IMR-90 (cell line): Measurements from ENCODE around the gene CHRNB1. TPM values are rescaled to one million over a fixed set of nuclear protein-coding genes. Genes with fewer than 3 reads are reported as not detected.

Experiments
- ATAC-seq: fragments of 200-7000 bp; cut with Tn5 transposase; 2 replicates; pipeline ENCODE4 v1.9.1; 2020; ENCODE audit warnings: low read depth, mild to moderate bottlenecking, moderate library complexity
- BruUV-seq: library from RNA; stranded (reverse); fragments of 400-500 nt; replicated peaks from 2 replicates; lab custom pipeline; 2021; lab: Mats Ljungman, UMichigan
- CTCF ChIA-PET: fragments of 300-600 bp; formaldehyde crosslinking; extraction: SDS; loops from one replicate; lab custom pipeline; 2021; ENCODE audit warnings: antibody characterized with exemption; lab: Yijun Ruan, JAX
- POLR2A ChIA-PET: fragments of 300-600 bp; sonication (Branson Sonifier 250); formaldehyde crosslinking; loops from one replicate; lab custom pipeline; 2022; ENCODE audit warnings: antibody characterized with exemption; ENCODE audit not compliant: unreplicated experiment; lab: Charles Lee
- DNase-seq: peaks from one replicate; pipeline ENCODE4 v3.0.0; 2013
- H2AFZ ChIP-seq: replicated peaks from 2 replicates; pipeline ENCODE3; 2013; ENCODE audit warnings: low read length, mild to moderate bottlenecking; ENCODE audit not compliant: poor library complexity
- H2AK5ac ChIP-seq: 2 replicates; pipeline ENCODE4 v1.6.1; 2013; ENCODE audit warnings: low read depth, low read length, inconsistent platforms
- H2AK9ac ChIP-seq: replicated peaks from 2 replicates; pipeline ENCODE3; 2013; ENCODE audit warnings: mild to moderate bottlenecking, low read depth, low read length, moderate library complexity; ENCODE audit not compliant: poor library complexity
- H2BK120ac ChIP-seq: 2 replicates; pipeline ENCODE4 v1.6.1; 2013; ENCODE audit warnings: low read depth, low read length, inconsistent platforms
- H2BK15ac ChIP-seq: 3 replicates; pipeline ENCODE4 v1.6.1; 2013; ENCODE audit warnings: low read depth, low read length, inconsistent platforms
- H2BK20ac ChIP-seq: 2 replicates; pipeline ENCODE4 v1.6.1; 2013; ENCODE audit warnings: low read depth, mild to moderate bottlenecking, inconsistent platforms, low read length, moderate library complexity
- H2BK5ac ChIP-seq: 2 replicates; pipeline ENCODE4 v1.6.1; 2013; ENCODE audit warnings: mild to moderate bottlenecking, low read depth, low read length, inconsistent platforms; ENCODE audit not compliant: poor library complexity, severe bottlenecking
- H3K14ac ChIP-seq: replicated peaks from 2 replicates; pipeline ENCODE4 v1.6.1; 2013; ENCODE audit warnings: low read depth, low read length, inconsistent platforms
- H3K18ac ChIP-seq: 2 replicates; pipeline ENCODE4 v1.6.1; 2013; ENCODE audit warnings: low read depth, low read length, control low read depth
- H3K23ac ChIP-seq: 2 replicates; pipeline ENCODE4 v1.6.1; 2013; ENCODE audit warnings: low read depth, low read length, inconsistent platforms
- H3K27ac ChIP-seq: 2 replicates; pipeline ENCODE4 v1.5.1; 2013; ENCODE audit warnings: mild to moderate bottlenecking, control low read depth, low read length; ENCODE audit not compliant: insufficient read depth
- H3K27me3 ChIP-seq: 2 replicates; pipeline ENCODE4 v1.6.1; 2013; ENCODE audit warnings: low read length; ENCODE audit not compliant: control insufficient read depth, insufficient read depth
- H3K36me3 ChIP-seq: 2 replicates; pipeline ENCODE4 v1.6.1; 2013; ENCODE audit warnings: low read length, mixed read lengths; ENCODE audit not compliant: control insufficient read depth, insufficient read depth
- H3K4ac ChIP-seq: 2 replicates; pipeline ENCODE4 v1.6.1; 2013; ENCODE audit warnings: low read depth, low read length, inconsistent platforms
- H3K4me1 ChIP-seq: 2 replicates; pipeline ENCODE4 v1.6.1; 2013; ENCODE audit warnings: low read length, mixed read lengths; ENCODE audit not compliant: control insufficient read depth, insufficient read depth
- H3K4me2 ChIP-seq: 2 replicates; pipeline ENCODE4 v1.6.1; 2013; ENCODE audit warnings: low read depth, mild to moderate bottlenecking, control low read depth, low read length, moderate library complexity
- H3K4me3 ChIP-seq: 2 replicates; pipeline ENCODE4 v1.5.1; 2013; ENCODE audit warnings: low read depth, mild to moderate bottlenecking, control low read depth, low read length, moderate library complexity; ENCODE audit not compliant: insufficient read depth
- H3K56ac ChIP-seq: 2 replicates; pipeline ENCODE4 v1.6.1; 2013; ENCODE audit warnings: low read length, inconsistent platforms; ENCODE audit not compliant: insufficient read depth; ENCODE audit errors: extremely low read depth
- H3K79me1 ChIP-seq, 2 experiments: 2 replicates each; pipeline ENCODE4 v1.6.1; 2013; ENCODE audit warnings: low read length in 2 of 2, inconsistent platforms in 1 of 2, low read depth in 1 of 2
- H3K9ac ChIP-seq: 2 replicates; pipeline ENCODE4 v1.6.1; 2013; ENCODE audit warnings: low read depth, low read length, control low read depth
- H3K9me1 ChIP-seq: 2 replicates; pipeline ENCODE4 v1.6.1; 2013; ENCODE audit warnings: low read length, inconsistent platforms; ENCODE audit not compliant: insufficient read depth
- H3K9me3 ChIP-seq: 2 replicates; pipeline ENCODE4 v1.6.1; 2013; ENCODE audit warnings: low read length; ENCODE audit not compliant: control insufficient read depth, insufficient read depth
- H4K20me1 ChIP-seq: 2 replicates; pipeline ENCODE4 v1.6.1; 2013; ENCODE audit warnings: low read length, inconsistent platforms; ENCODE audit not compliant: insufficient read depth
- H4K5ac ChIP-seq: 2 replicates; pipeline ENCODE4 v1.6.1; 2013; ENCODE audit warnings: mild to moderate bottlenecking, low read depth, low read length, control low read depth
- H4K8ac ChIP-seq, 2 experiments: 2 replicates each; pipeline ENCODE4 v1.6.1; 2013; ENCODE audit warnings: low read depth in 2 of 2, low read length in 2 of 2, control low read depth in 1 of 2, inconsistent platforms in 1 of 2
- H4K91ac ChIP-seq: 2 replicates; pipeline ENCODE4 v1.6.1; 2013; ENCODE audit warnings: low read depth, low read length, inconsistent platforms; ENCODE audit not compliant: insufficient read depth
- BHLHE40 ChIP-seq: fragments of 150-350 bp; IDR thresholded peaks from 2 replicates; pipeline ENCODE4 v1.6.1; 2016; ENCODE audit warnings: mild to moderate bottlenecking, low read depth, low read length
- CEBPB ChIP-seq: IDR thresholded peaks from 2 replicates; pipeline ENCODE4 v1.6.1; 2012; ENCODE audit warnings: low read depth, low read length, improper control_type of control experiment
- CHD1 ChIP-seq: IDR thresholded peaks from 2 replicates; pipeline ENCODE4 v1.6.1; 2012; ENCODE audit warnings: low read depth, low read length, improper control_type of control experiment
- FOS ChIP-seq: fragments of 150-350 bp; IDR thresholded peaks from 2 replicates; pipeline ENCODE4 v1.6.1; 2016; ENCODE audit warnings: low read depth, low read length
- MAFK ChIP-seq: IDR thresholded peaks from 2 replicates; pipeline ENCODE4 v1.6.1; 2012; ENCODE audit warnings: low read depth, low read length, improper control_type of control experiment
- MAZ ChIP-seq: IDR thresholded peaks from 2 replicates; pipeline ENCODE4 v1.6.1; 2012; ENCODE audit warnings: low read depth, mild to moderate bottlenecking, low read length, improper control_type of control experiment, moderate library complexity, borderline replicate concordance
- MXI1 ChIP-seq: IDR thresholded peaks from 2 replicates; pipeline ENCODE4 v1.6.1; 2012; ENCODE audit warnings: low read depth, mild to moderate bottlenecking, low read length, moderate library complexity, borderline replicate concordance
- NFE2L2 ChIP-seq: fragments of 150-350 bp; IDR thresholded peaks from 2 replicates; pipeline ENCODE4 v1.6.1; 2016; ENCODE audit warnings: low read depth, mild to moderate bottlenecking, low read length
- POLR2A ChIP-seq: IDR thresholded peaks from 2 replicates; pipeline ENCODE4 v1.6.1; 2012; ENCODE audit warnings: mild to moderate bottlenecking, low read depth, low read length
- RAD21 ChIP-seq: IDR thresholded peaks from 2 replicates; pipeline ENCODE4 v1.6.1; 2012; ENCODE audit warnings: low read length, improper control_type of control experiment
- RCOR1 ChIP-seq: IDR thresholded peaks from 2 replicates; pipeline ENCODE4 v1.6.1; 2012; ENCODE audit warnings: mild to moderate bottlenecking, low read length, improper control_type of control experiment; ENCODE audit not compliant: insufficient replicate concordance
- RFX5 ChIP-seq: IDR thresholded peaks from 2 replicates; pipeline ENCODE4 v1.8.0; 2012; ENCODE audit warnings: low read depth, mild to moderate bottlenecking, low read length, moderate library complexity
- SMC3 ChIP-seq: fragments of 150-350 bp; IDR thresholded peaks from 2 replicates; pipeline ENCODE4 v1.6.1; 2016; ENCODE audit warnings: low read depth, mild to moderate bottlenecking, antibody characterized with exemption, low read length, moderate library complexity
- USF2 ChIP-seq: fragments of 150-350 bp; IDR thresholded peaks from 2 replicates; pipeline ENCODE4 v1.6.1; 2017; ENCODE audit warnings: mild to moderate bottlenecking, antibody characterized with exemption, low read length, low read depth
- WGBS, 2 experiments: methylation state at CpG; one replicate each; pipeline versions ENCODE4 v1.1.5 to v1.1.7; 2013; ENCODE audit warnings: missing lambda C conversion rate in 2 of 2; ENCODE audit not compliant: insufficient read length in 1 of 2; ENCODE audit errors: extremely low coverage in 2 of 2; 5-methylcytosine and 5-hydroxymethylcytosine counted together
- dilution Hi-C: fragments of 300-500 bp; cut with HindIII; formaldehyde crosslinking; loops from one replicate; pipeline ENCODE4 v1.14.3; 2018; ENCODE audit warnings: low sequenced_read_pairs; ENCODE audit not compliant: unreplicated experiment
- in situ Hi-C: fragments of 300-500 bp; cut with MboI; formaldehyde crosslinking; loops from 3 replicates; pipeline ENCODE4 v1.14.3; 2019; ENCODE audit warnings: low sequenced_read_pairs, inconsistent platforms, mixed read lengths
- intact Hi-C: fragments of 100-400 bp; cut with micrococcal nuclease; formaldehyde crosslinking; loops from 2 replicates; pipeline ENCODE4 v1.10.0; 2022
- polyA plus RNA-seq, 3 experiments: library from polyadenylated mRNA; depleted of rRNA; stranded (reverse); fragments of >200 nt; gene quantifications; 2 replicates each; pipeline ENCODE4 v1.2.3, GENCODE V29; 2012; ENCODE audit warnings: low replicate concordance in 1 of 3
- total RNA-seq: library from RNA; depleted of rRNA; stranded (reverse); fragments of >200 nt; gene quantifications from 2 replicates; pipeline ENCODE4 v1.2.3, GENCODE V29; 2012
- TF ChIP-seq, protein P1 (sequence below): conservative IDR thresholded peaks from 2 replicates; pipeline ENCODE4 v1.5.1; 2012; ENCODE audit warnings: mild to moderate bottlenecking, low read depth, low read length, improper control_type of control experiment
- TF ChIP-seq, protein P2 (sequence below): fragments of 150-350 bp; IDR thresholded peaks from 2 replicates; pipeline ENCODE4 v1.6.1; 2016; ENCODE audit warnings: low read depth, mild to moderate bottlenecking, low read length, moderate library complexity, borderline replicate concordance

CHRNB1 gene
- total and polyA plus RNA-seq, 2 of the 4 experiments (the other 2 are of a cell fraction) = 4.3 to 6.0 TPM

GRCh38 chr17:7431231-7431630, 13.6 kb upstream of the CHRNB1 start:
- H4K91ac ChIP-seq = no peak overlapping the region
- H3K4me1 ChIP-seq = no peaks in the 10 kb centered on the region
- no peak overlapping the region for H3K9ac ChIP-seq
- no peak overlapping the region for H2BK5ac ChIP-seq
- no peaks in the 10 kb centered on the region for H3K9me1 ChIP-seq
- H4K8ac ChIP-seq = no peak overlapping the region
- H3K4me3 ChIP-seq = no peak overlapping the region
- TF ChIP-seq, protein P1, sequence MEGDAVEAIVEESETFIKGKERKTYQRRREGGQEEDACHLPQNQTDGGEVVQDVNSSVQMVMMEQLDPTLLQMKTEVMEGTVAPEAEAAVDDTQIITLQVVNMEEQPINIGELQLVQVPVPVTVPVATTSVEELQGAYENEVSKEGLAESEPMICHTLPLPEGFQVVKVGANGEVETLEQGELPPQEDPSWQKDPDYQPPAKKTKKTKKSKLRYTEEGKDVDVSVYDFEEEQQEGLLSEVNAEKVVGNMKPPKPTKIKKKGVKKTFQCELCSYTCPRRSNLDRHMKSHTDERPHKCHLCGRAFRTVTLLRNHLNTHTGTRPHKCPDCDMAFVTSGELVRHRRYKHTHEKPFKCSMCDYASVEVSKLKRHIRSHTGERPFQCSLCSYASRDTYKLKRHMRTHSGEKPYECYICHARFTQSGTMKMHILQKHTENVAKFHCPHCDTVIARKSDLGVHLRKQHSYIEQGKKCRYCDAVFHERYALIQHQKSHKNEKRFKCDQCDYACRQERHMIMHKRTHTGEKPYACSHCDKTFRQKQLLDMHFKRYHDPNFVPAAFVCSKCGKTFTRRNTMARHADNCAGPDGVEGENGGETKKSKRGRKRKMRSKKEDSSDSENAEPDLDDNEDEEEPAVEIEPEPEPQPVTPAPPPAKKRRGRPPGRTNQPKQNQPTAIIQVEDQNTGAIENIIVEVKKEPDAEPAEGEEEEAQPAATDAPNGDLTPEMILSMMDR = no peak
- no peak for TF ChIP-seq MAFK
- no peak for TF ChIP-seq BHLHE40
- TF ChIP-seq RAD21 = no peak
- TF ChIP-seq USF2 = no peak
- no peak for TF ChIP-seq MXI1
- no peak for TF ChIP-seq CEBPB
- no peak for TF ChIP-seq RCOR1
- TF ChIP-seq CHD1 = no peak
- no peak for TF ChIP-seq MAZ
- TF ChIP-seq RFX5 = no peak
- no peak for TF ChIP-seq FOS
- TF ChIP-seq POLR2A = no peak
- TF ChIP-seq, protein P2, sequence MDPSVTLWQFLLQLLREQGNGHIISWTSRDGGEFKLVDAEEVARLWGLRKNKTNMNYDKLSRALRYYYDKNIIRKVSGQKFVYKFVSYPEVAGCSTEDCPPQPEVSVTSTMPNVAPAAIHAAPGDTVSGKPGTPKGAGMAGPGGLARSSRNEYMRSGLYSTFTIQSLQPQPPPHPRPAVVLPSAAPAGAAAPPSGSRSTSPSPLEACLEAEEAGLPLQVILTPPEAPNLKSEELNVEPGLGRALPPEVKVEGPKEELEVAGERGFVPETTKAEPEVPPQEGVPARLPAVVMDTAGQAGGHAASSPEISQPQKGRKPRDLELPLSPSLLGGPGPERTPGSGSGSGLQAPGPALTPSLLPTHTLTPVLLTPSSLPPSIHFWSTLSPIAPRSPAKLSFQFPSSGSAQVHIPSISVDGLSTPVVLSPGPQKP = no peak
- no peak for TF ChIP-seq NFE2L2
- TF ChIP-seq SMC3 = no peak
- no peak for ATAC-seq
- H3K18ac ChIP-seq = no peak overlapping the region
- no peaks in the 10 kb centered on the region; the same call in 1 of the 2 replicates for H4K20me1 ChIP-seq
- POLR2A ChIA-PET = no interaction called here
- H3K27ac ChIP-seq = no peak overlapping the region
- in situ Hi-C loops = no loop called here
- H3K27me3 ChIP-seq = no peaks in the 10 kb centered on the region; the same call in 1 of the 2 replicates
- H2BK15ac ChIP-seq = no peak overlapping the region
- H2AFZ ChIP-seq = no peak overlapping the region
- H2BK120ac ChIP-seq = no peak overlapping the region
- no peak overlapping the region for H2AK5ac ChIP-seq
- no peak overlapping the region for H4K5ac ChIP-seq
- dilution Hi-C loops = no loop called here
- H3K56ac ChIP-seq = no peak overlapping the region
- no peaks in the 10 kb centered on the region for H3K36me3 ChIP-seq
- intact Hi-C loops = no loop called here
- peak; percentile 22 for DNase-seq
- H3K9me3 ChIP-seq = no peaks in the 10 kb centered on the region
- H3K4ac ChIP-seq = no peak overlapping the region
- H3K23ac ChIP-seq = no peak overlapping the region
- CTCF ChIA-PET = no interaction called here
- no peak overlapping the region for H3K4me2 ChIP-seq
- no peak overlapping the region for H2AK9ac ChIP-seq
- H3K79me1 ChIP-seq = no peaks in the 10 kb centered on the region; a peak in 1 of 4 replicates
- BruUV-seq = no TSS peak
- no CpG with 5 or more reads among the region's 1 CpG for WGBS, 2 experiments
- H2BK20ac ChIP-seq = no peak overlapping the region
- no peak overlapping the region for H3K14ac ChIP-seq
